CD1c-positive myeloid dendritic cell (primary cell): ENCODE results near the gene KIF1B.

Experiments used
- DNase-seq: peaks from one replicate; pipeline ENCODE4 v3.0.0-alpha.2; 2016; ENCODE audit errors: extremely low spot score

The KIF1B gene

GRCh38 chr1:10328180-10328963, 118.0 kb downstream of the KIF1B start:
- DNase-seq, result no peak

GRCh38 chr1:10337436-10337835, 127.1 kb downstream of the KIF1B start:
- no peak for DNase-seq

DNA sequence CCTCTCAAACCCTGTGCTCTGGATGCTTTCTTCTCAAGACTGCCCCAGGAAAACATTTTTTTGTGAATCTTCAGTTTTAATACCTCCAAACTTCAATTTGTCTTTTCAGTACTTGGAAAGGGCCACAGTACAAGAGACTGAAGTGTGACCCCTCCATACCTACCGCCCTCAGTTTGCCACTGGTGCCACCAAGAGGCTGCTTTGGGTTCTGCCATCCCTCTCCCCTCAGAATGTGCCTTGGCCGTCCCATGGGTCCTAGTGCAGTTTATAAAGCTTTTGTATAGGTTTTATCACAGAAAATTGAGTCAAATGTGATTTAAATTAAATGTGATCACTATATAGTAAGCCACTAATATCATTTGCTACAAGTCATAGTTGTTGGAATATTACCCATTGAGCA, 127.7 kb downstream of the KIF1B start:
- DNase-seq, result no peak

GRCh38 chr1:10338611-10339010, 128.2 kb downstream of the KIF1B start:
- no peak for DNase-seq

GRCh38 chr1:10339036-10339567, 128.7 kb downstream of the KIF1B start:
- DNase-seq, result no peak

DNA sequence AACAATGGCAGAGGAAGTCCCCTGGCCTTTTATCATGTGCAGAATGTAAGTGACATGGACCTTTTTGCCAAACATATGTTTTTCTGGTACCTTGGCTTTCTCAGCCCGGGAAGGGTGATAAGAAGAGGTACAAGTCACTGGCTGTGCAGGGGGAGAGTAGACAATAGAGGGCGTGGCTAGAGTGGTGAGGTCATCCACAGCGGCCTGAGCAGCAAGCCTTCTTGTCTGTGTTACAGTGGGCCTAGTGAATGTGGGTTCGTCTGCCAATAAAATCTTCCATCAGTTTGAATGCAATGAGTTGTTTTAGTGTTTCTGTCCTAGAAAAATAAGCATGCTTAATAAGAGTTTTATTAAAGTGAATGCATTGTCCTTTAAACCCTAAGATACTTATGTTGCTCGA, 129.4 kb downstream of the KIF1B start:
- DNase-seq, result no peak

DNA sequence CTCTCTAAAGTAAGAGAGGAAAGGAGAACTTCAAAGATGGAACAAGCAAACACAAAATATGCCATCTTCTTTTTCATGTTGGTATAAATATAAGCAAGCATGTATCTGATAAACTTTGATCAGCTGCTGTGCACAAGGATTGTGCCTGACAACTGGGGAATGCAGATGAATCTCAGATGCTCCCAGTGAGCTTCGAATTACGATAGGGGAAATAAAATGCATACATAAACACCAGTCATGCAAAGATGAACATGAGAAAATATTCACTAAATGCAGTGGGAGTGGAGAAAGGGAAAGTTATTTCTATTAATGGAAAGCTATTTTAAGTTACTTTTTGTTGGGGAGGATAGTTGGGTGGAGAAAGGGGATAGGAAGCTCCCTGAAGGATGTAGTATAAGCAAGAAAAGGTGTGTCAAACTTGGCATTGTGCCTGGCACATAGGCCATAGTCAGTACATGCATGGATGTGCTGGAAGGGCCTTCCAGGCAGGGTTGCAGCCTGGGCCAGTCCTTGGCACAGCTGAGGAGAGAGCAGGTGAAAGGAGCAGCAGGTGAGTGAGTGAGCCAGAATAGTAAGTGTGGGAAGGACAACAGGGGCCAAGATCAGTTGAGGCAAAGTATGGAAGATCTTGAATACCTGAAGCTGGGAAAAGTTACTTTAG, 130.7 kb downstream of the KIF1B start:
- no peak for DNase-seq

- DNase-seq, result no peak
Measured at GRCh38 chr1:10347109-10347508, 136.7 kb downstream of the KIF1B start.

DNA sequence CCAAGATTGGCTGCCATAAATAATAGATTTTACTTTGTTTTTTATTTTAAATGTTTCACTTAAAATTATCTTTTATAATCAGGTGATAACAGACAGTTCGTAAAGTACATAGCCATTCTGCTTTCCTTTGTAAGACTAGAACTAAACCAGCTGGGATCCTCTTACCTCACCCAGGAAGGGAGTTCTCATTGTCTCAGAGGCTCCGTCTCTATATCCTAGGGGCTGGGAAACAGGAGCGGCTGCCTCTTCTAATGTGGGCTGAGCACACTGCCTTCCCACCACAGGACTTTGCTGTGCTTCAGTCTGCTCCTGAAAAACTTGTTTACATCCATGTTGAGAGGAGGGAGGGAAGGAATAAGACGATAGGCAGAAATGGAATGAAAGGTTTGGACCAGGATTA, 142.9 kb downstream of the KIF1B start:
- DNase-seq, result no peak

DNA sequence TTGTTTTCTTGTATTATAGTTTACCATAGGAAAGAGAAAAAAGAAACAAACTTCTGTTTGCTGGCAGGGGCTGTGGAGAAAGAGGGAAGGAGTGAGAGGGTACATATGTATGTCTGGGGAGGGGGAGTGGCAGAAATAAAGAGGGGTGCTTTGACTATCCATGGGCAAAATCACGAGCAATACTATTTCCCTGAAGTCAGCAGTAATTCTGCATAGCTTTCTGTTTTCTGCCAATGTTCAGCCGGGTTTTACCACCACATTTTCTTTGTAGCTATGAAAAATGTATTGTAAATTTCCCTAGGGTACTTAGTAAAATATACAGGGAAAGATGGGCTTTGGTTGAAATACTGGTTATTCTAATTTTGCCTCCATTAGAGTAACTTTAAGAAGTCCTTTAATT, 143.3 kb downstream of the KIF1B start:
- no peak for DNase-seq

GRCh38 chr1:10360045-10360444, 149.7 kb downstream of the KIF1B start:
- DNase-seq, result no peak

GRCh38 chr1:10361515-10361914, 151.1 kb downstream of the KIF1B start:
- no peak for DNase-seq

DNA sequence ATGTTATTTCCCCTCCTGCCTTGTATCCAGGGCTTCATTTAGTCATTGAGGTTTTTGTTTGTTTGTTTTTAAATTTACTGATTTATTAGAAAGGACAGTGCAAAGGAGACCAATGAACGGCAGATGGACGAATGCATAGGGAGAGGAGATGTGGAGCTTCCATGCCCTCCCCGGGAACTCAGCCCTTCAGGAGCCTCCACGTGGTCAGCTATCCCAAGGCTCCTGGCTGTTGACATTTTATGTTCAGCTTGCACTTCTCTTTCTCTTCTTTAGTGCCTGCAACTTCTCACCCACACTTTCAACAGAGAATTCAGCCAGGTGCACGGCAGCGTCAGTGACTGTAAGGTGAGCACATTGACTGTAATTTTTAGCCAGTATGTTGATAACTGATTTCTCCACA, 157.8 kb downstream of the KIF1B start:
- no peak for DNase-seq

GRCh38 chr1:10374442-10374860, 164.1 kb downstream of the KIF1B start:
- DNase-seq, result no peak

- peak; percentile 93 for DNase-seq
Measured at GRCh38 chr1:10377365-10378029, 167.1 kb downstream of the KIF1B start.

DNA sequence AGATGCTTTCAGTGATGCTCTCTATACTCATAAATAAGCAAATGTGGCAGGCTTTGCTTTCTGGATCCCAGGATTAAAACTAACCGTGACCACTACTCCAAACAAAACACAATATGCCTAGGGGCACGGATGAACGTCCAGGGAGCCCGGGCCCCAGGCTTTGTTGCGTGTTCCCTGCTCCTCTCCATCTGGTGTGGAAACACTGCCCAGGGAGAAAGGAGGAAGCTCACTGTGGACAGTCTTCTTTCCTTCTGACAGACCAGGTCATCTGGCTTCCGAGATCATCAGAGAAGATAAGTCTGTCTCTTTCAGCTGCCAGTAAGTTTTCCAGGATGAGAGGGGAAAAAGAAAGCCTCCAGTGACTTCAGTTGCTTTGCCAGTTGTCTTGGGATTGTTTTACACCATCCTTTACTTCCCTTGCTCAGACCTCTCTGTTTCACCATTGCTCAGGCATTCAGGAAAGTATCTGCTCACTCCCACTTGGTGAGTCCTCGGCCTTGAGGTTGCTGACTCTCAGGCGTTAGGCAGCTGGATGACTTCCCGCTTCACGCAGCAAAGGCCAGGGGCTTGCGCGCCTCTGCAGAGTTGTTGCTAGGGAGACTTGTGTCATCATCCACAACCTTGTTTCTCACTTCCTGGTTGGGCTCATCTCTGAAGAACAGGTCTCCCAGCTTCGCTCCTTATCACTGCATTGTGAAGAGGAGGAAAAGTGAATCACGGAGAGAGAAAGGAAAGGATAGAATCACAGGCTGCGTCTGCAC, 167.9 kb downstream of the KIF1B start:
- peak; percentile 93 for DNase-seq

DNA sequence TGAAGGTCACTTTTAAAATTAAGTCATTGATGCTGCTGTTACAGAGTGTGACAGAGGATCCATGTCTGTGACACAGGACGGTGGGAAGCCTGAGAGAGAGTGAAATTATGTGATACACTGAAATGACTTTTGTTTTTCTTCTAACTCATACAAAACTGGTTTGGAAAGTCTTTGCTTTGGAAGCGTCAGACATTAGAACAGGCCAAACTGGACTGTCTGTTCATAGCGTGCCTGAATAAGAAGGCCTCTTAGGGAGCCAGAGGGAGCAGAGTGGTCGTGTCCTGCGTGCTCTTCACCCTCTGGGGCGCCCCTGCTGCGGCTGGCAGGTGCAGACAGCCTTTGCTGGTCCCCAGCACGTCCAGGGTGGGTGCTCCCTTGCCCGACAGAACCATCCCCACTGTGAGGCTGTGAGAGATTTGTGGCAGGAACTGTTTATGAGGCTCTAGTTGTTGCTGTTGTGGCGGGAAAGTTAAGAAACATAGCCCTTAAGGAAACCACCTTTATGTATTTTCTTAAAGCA, 168.8 kb downstream of the KIF1B start:
- DNase-seq, result no peak

- no peak for DNase-seq
Measured at GRCh38 chr1:10379676-10380075, 169.3 kb downstream of the KIF1B start.

GRCh38 chr1:10380594-10381275, 170.4 kb downstream of the KIF1B start:
- no peak for DNase-seq

GRCh38 chr1:10383630-10384029, 173.3 kb downstream of the KIF1B start:
- DNase-seq, result no peak

GRCh38 chr1:10384219-10384618, 173.8 kb downstream of the KIF1B start:
- DNase-seq, result no peak
